Measurements from ENCODE around the gene FAM120B. TPM values are rescaled to one million over a fixed set of nuclear protein-coding genes. Genes with fewer than 3 reads are reported as not detected.

FAM120B gene
- total RNA-seq, 1 donor from 2014 or later: 33.7 TPM

- Mint-ChIP-seq H3K4me3 (no peak overlapping the region), H3K9me3 (no peaks in the 10 kb centered on the region), H3K27ac (ENCODE audit: unreplicated experiment) (no peak overlapping the region), H3K4me1 (peaks cover 11% of the 10 kb centered on the region), H3K27me3 (ENCODE audit: low read depth) (peaks cover 10% of the 10 kb centered on the region), H3K36me3 (ENCODE audit: low read depth) (no peaks in the 10 kb centered on the region)
- DNase-seq (ENCODE audit: low read depth, low spot score): no peak
- TF ChIP-seq CTCF (conservative IDR thresholded peaks at IDR 0.05): no peak
Measured at GRCh38 chr6:170274713-170275560, 31.6 kb upstream of the FAM120B start.

- Mint-ChIP-seq H3K9me3 (no peaks in the 10 kb centered on the region), H3K27ac (ENCODE audit: unreplicated experiment) (no peak overlapping the region), H3K36me3 (ENCODE audit: low read depth) (peaks cover under 1% of the 10 kb centered on the region), H3K4me3 (no peak overlapping the region), H3K4me1 (peaks cover 4% of the 10 kb centered on the region), H3K27me3 (ENCODE audit: low read depth) (peaks cover 16% of the 10 kb centered on the region)
- no peak for TF ChIP-seq CTCF (conservative IDR thresholded peaks at IDR 0.05)
- no peak for DNase-seq (ENCODE audit: low read depth, low spot score)
Measured at GRCh38 chr6:170276369-170277057, 30.0 kb upstream of the FAM120B start.

- Mint-ChIP-seq H3K36me3 (ENCODE audit: low read depth) (peaks cover 2% of the 10 kb centered on the region), H3K27me3 (ENCODE audit: low read depth) (peaks cover 24% of the 10 kb centered on the region), H3K4me1 (peaks cover 4% of the 10 kb centered on the region), H3K9me3 (no peaks in the 10 kb centered on the region), H3K27ac (ENCODE audit: unreplicated experiment) (peak overlapping the region; percentile 67), H3K4me3 (no peak overlapping the region)
- no peak for DNase-seq (ENCODE audit: low read depth, low spot score)
- no peak for TF ChIP-seq CTCF (conservative IDR thresholded peaks at IDR 0.05)
Measured at GRCh38 chr6:170277893-170278742, 28.4 kb upstream of the FAM120B start.

GRCh38 chr6:170278743-170279094 is 27.8 kb upstream of the FAM120B start:
- no peak for TF ChIP-seq CTCF (conservative IDR thresholded peaks at IDR 0.05)
- Mint-ChIP-seq H3K4me1 (peaks cover 4% of the 10 kb centered on the region), H3K9me3 (no peaks in the 10 kb centered on the region), H3K27ac (ENCODE audit: unreplicated experiment) (no peak overlapping the region), H3K36me3 (ENCODE audit: low read depth) (peaks cover 2% of the 10 kb centered on the region), H3K27me3 (ENCODE audit: low read depth) (peaks cover 24% of the 10 kb centered on the region), H3K4me3 (no peak overlapping the region)
- no peak for DNase-seq (ENCODE audit: low read depth, low spot score)

GRCh38 chr6:170279426-170279825 is 27.1 kb upstream of the FAM120B start:
- DNase-seq (ENCODE audit: low read depth, low spot score): no peak
- Mint-ChIP-seq H3K4me1 (peaks cover 4% of the 10 kb centered on the region), H3K9me3 (no peaks in the 10 kb centered on the region), H3K4me3 (no peak overlapping the region), H3K27ac (ENCODE audit: unreplicated experiment) (no peak overlapping the region), H3K36me3 (ENCODE audit: low read depth) (peaks cover 2% of the 10 kb centered on the region), H3K27me3 (ENCODE audit: low read depth) (peaks cover 27% of the 10 kb centered on the region)
- TF ChIP-seq CTCF (conservative IDR thresholded peaks at IDR 0.05): no peak

All from neural crest cell (in vitro differentiated cells).